SK-N-SH treated with all-trans-retinoic acid at 6 μM for 48 hours (cell line): ENCODE results near the gene CARD10.

ENCODE experiments used
- ATAC-seq: fragments of 200-7000 bp; cut with Tn5 transposase; 3 replicates; pipeline ENCODE4 v1.9.1; 2020; ENCODE audit warnings: mild to moderate bottlenecking, moderate library complexity
- ARNTL ChIP-seq: fragments of 450-650 bp; formaldehyde crosslinking; IDR thresholded peaks from 2 replicates; pipeline ENCODE4 v1.5.0; 2020; ENCODE audit warnings: low read depth, mild to moderate bottlenecking, moderate library complexity, borderline replicate concordance
- CSDC2 ChIP-seq: fragments of 250-450 bp; sonication (Bioruptor Pico); IDR thresholded peaks from 2 replicates; pipeline ENCODE4 v1.5.0; 2020; ENCODE audit warnings: mild to moderate bottlenecking, moderate library complexity
- ESRRG ChIP-seq: fragments of 250-450 bp; sonication (Bioruptor Pico); IDR thresholded peaks from 2 replicates; pipeline ENCODE4 v1.6.1; 2021; ENCODE audit warnings: mild to moderate bottlenecking
- GLIS3 ChIP-seq: fragments of 250-450 bp; sonication (Bioruptor Pico); IDR thresholded peaks from 2 replicates; pipeline ENCODE4 v1.5.0; 2020; ENCODE audit warnings: mild to moderate bottlenecking, moderate library complexity
- ISL1 ChIP-seq: fragments of 250-450 bp; sonication (Bioruptor Pico); IDR thresholded peaks from 2 replicates; pipeline ENCODE4 v2.1.2; 2022; ENCODE audit warnings: mild to moderate bottlenecking, moderate library complexity
- OSR1 ChIP-seq: fragments of 250-450 bp; sonication (Bioruptor Pico); IDR thresholded peaks from 2 replicates; pipeline ENCODE4 v1.8.0; 2022; ENCODE audit warnings: moderate library complexity, mild to moderate bottlenecking, inconsistent platforms
- PPARA ChIP-seq: fragments of 250-450 bp; sonication (Bioruptor Pico); IDR thresholded peaks from 2 replicates; pipeline ENCODE4 v1.5.0; 2020; ENCODE audit warnings: mild to moderate bottlenecking, borderline replicate concordance
- RARB ChIP-seq: fragments of 250-450 bp; sonication (Bioruptor Pico); IDR thresholded peaks from 2 replicates; pipeline ENCODE4 v1.8.0; 2021; ENCODE audit warnings: mild to moderate bottlenecking, moderate library complexity
- SNAI2 ChIP-seq: fragments of 250-450 bp; sonication (Bioruptor Pico); IDR thresholded peaks from 2 replicates; pipeline ENCODE4 v1.5.0; 2020; ENCODE audit warnings: mild to moderate bottlenecking, moderate library complexity
- TCF4 ChIP-seq: fragments of 250-450 bp; sonication (Bioruptor Pico); IDR thresholded peaks from 2 replicates; pipeline ENCODE4 v1.8.0; 2021; ENCODE audit warnings: mild to moderate bottlenecking, moderate library complexity, borderline replicate concordance
- TOX ChIP-seq: fragments of 250-450 bp; sonication (Bioruptor Pico); IDR thresholded peaks from 2 replicates; pipeline ENCODE4 v1.8.0; 2021; ENCODE audit warnings: mild to moderate bottlenecking, moderate library complexity, borderline replicate concordance
- ZC3H10 ChIP-seq: fragments of 250-450 bp; sonication (Bioruptor Pico); IDR thresholded peaks from 2 replicates; pipeline ENCODE4 v1.5.1; 2021; ENCODE audit warnings: mild to moderate bottlenecking, moderate library complexity
- ZFP3 ChIP-seq: fragments of 250-450 bp; sonication (Bioruptor Pico); IDR thresholded peaks from 2 replicates; pipeline ENCODE4 v1.5.0; 2020; ENCODE audit warnings: mild to moderate bottlenecking, moderate library complexity
- ZFP30 ChIP-seq: fragments of 450-650 bp; formaldehyde crosslinking; IDR thresholded peaks from 2 replicates; pipeline ENCODE4 v1.5.0; 2022; ENCODE audit warnings: mild to moderate bottlenecking, moderate library complexity
- ZNF565 ChIP-seq: fragments of 450-650 bp; formaldehyde crosslinking; conservative IDR thresholded peaks from 2 replicates; pipeline ENCODE4 v1.5.0; 2020; ENCODE audit warnings: low read depth, mild to moderate bottlenecking, moderate library complexity
- ZNF8 ChIP-seq: fragments of 450-650 bp; formaldehyde crosslinking; IDR thresholded peaks from 2 replicates; pipeline ENCODE4 v1.5.0; 2020; ENCODE audit warnings: mild to moderate bottlenecking, moderate library complexity
- TF ChIP-seq, protein P1 (sequence below): fragments of 250-450 bp; sonication (Bioruptor Pico); IDR thresholded peaks from 2 replicates; pipeline ENCODE4 v1.5.1; 2020; ENCODE audit warnings: low read depth, mild to moderate bottlenecking, moderate library complexity
- TF ChIP-seq, protein P2 (sequence below): fragments of 250-450 bp; sonication (Bioruptor Pico); IDR thresholded peaks from 2 replicates; pipeline ENCODE4 v1.8.0; 2021; ENCODE audit warnings: low read depth, mild to moderate bottlenecking, moderate library complexity, borderline replicate concordance
- TF ChIP-seq, protein P3 (sequence below): fragments of 250-450 bp; sonication (Bioruptor Pico); IDR thresholded peaks from 2 replicates; pipeline ENCODE4 v1.8.0; 2020; ENCODE audit warnings: mild to moderate bottlenecking, moderate library complexity, borderline replicate concordance
- TF ChIP-seq, protein P4 (sequence below): fragments of 250-450 bp; sonication (Bioruptor Pico); IDR thresholded peaks from 2 replicates; pipeline ENCODE4 v1.5.1; 2021; ENCODE audit warnings: mild to moderate bottlenecking, moderate library complexity
- TF ChIP-seq, protein P5 (sequence below): fragments of 250-450 bp; sonication (Bioruptor Pico); IDR thresholded peaks from 2 replicates; pipeline ENCODE4 v1.5.0; 2020; ENCODE audit warnings: mild to moderate bottlenecking, moderate library complexity

Gene CARD10

GRCh38 chr22:37496651-37497050 is 22.6 kb downstream of the CARD10 start:
- no peak for TF ChIP-seq ZC3H10 (CRISPR knock-in tag)
- TF ChIP-seq, all 23 proteins: peak for 0
- peak; percentile 78 for ATAC-seq

DNA sequence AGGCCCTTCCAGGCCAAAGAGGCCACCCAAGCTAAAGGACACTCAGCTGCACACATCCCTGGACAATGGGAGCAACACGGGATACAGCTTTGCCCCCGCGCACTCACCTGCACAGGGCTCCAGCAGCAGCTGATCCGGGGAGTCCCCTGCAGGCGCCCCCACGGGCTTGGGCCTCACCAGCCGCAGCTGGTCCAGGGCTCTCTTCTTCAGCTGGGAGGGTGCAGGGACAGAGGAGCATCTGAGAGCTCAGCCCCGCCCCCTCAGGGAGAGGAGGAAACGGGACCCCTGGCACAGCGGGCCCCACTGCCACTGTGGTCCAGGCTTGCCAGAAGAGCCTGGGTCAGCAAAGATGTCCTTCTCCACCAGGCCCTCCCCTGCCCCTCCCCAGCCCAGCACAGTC is 25.2 kb downstream of the CARD10 start:
- no peak for ATAC-seq
- no peak for TF ChIP-seq PPARA
- no peak for TF ChIP-seq ZFP3 (CRISPR knock-in tag)
- TF ChIP-seq, protein P1, sequence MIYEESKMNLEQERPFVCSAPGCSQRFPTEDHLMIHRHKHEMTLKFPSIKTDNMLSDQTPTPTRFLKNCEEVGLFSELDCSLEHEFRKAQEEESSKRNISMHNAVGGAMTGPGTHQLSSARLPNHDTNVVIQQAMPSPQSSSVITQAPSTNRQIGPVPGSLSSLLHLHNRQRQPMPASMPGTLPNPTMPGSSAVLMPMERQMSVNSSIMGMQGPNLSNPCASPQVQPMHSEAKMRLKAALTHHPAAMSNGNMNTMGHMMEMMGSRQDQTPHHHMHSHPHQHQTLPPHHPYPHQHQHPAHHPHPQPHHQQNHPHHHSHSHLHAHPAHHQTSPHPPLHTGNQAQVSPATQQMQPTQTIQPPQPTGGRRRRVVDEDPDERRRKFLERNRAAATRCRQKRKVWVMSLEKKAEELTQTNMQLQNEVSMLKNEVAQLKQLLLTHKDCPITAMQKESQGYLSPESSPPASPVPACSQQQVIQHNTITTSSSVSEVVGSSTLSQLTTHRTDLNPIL (CRISPR knock-in tag) = no peak
- TF ChIP-seq OSR1 = no peak
- TF ChIP-seq, protein P2, sequence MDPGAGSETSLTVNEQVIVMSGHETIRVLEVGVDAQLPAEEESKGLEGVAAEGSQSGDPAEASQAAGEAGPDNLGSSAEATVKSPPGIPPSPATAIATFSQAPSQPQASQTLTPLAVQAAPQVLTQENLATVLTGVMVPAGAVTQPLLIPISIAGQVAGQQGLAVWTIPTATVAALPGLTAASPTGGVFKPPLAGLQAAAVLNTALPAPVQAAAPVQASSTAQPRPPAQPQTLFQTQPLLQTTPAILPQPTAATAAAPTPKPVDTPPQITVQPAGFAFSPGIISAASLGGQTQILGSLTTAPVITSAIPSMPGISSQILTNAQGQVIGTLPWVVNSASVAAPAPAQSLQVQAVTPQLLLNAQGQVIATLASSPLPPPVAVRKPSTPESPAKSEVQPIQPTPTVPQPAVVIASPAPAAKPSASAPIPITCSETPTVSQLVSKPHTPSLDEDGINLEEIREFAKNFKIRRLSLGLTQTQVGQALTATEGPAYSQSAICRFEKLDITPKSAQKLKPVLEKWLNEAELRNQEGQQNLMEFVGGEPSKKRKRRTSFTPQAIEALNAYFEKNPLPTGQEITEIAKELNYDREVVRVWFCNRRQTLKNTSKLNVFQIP (CRISPR knock-in tag) = no peak
- TF ChIP-seq, protein P3, sequence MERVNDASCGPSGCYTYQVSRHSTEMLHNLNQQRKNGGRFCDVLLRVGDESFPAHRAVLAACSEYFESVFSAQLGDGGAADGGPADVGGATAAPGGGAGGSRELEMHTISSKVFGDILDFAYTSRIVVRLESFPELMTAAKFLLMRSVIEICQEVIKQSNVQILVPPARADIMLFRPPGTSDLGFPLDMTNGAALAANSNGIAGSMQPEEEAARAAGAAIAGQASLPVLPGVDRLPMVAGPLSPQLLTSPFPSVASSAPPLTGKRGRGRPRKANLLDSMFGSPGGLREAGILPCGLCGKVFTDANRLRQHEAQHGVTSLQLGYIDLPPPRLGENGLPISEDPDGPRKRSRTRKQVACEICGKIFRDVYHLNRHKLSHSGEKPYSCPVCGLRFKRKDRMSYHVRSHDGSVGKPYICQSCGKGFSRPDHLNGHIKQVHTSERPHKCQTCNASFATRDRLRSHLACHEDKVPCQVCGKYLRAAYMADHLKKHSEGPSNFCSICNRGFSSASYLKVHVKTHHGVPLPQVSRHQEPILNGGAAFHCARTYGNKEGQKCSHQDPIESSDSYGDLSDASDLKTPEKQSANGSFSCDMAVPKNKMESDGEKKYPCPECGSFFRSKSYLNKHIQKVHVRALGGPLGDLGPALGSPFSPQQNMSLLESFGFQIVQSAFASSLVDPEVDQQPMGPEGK (CRISPR knock-in tag) = no peak
- no peak for TF ChIP-seq TOX (CRISPR knock-in tag)
- no peak for TF ChIP-seq SNAI2 (CRISPR knock-in tag)
- no peak for TF ChIP-seq TCF4
- no peak for TF ChIP-seq CSDC2 (CRISPR knock-in tag)
- TF ChIP-seq ZFP30 (CRISPR knock-in tag) = no peak
- no peak for TF ChIP-seq ZNF8 (CRISPR knock-in tag)

GRCh38 chr22:37492428-37493344 is 26.5 kb downstream of the CARD10 start:
- TF ChIP-seq ZNF565 (CRISPR knock-in tag) (no peak), TOX (CRISPR knock-in tag) (no peak), ISL1 (no peak), CSDC2 (CRISPR knock-in tag) (no peak), ZFP3 (CRISPR knock-in tag) (no peak), OSR1 (no peak), ARNTL (CRISPR knock-in tag) (no peak), RARB (CRISPR knock-in tag) (no peak), ESRRG (CRISPR knock-in tag) (no peak), GLIS3 (CRISPR knock-in tag) (no peak), PPARA (no peak), ZFP30 (CRISPR knock-in tag) (no peak), ZNF8 (CRISPR knock-in tag) (no peak), TCF4 (no peak), ZC3H10 (CRISPR knock-in tag) (no peak)
- TF ChIP-seq, protein P4, sequence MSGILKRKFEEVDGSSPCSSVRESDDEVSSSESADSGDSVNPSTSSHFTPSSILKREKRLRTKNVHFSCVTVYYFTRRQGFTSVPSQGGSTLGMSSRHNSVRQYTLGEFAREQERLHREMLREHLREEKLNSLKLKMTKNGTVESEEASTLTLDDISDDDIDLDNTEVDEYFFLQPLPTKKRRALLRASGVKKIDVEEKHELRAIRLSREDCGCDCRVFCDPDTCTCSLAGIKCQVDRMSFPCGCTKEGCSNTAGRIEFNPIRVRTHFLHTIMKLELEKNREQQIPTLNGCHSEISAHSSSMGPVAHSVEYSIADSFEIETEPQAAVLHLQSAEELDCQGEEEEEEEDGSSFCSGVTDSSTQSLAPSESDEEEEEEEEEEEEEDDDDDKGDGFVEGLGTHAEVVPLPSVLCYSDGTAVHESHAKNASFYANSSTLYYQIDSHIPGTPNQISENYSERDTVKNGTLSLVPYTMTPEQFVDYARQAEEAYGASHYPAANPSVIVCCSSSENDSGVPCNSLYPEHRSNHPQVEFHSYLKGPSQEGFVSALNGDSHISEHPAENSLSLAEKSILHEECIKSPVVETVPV (CRISPR knock-in tag) = no peak
- TF ChIP-seq, protein P3 (CRISPR knock-in tag) = no peak
- TF ChIP-seq, protein P5, sequence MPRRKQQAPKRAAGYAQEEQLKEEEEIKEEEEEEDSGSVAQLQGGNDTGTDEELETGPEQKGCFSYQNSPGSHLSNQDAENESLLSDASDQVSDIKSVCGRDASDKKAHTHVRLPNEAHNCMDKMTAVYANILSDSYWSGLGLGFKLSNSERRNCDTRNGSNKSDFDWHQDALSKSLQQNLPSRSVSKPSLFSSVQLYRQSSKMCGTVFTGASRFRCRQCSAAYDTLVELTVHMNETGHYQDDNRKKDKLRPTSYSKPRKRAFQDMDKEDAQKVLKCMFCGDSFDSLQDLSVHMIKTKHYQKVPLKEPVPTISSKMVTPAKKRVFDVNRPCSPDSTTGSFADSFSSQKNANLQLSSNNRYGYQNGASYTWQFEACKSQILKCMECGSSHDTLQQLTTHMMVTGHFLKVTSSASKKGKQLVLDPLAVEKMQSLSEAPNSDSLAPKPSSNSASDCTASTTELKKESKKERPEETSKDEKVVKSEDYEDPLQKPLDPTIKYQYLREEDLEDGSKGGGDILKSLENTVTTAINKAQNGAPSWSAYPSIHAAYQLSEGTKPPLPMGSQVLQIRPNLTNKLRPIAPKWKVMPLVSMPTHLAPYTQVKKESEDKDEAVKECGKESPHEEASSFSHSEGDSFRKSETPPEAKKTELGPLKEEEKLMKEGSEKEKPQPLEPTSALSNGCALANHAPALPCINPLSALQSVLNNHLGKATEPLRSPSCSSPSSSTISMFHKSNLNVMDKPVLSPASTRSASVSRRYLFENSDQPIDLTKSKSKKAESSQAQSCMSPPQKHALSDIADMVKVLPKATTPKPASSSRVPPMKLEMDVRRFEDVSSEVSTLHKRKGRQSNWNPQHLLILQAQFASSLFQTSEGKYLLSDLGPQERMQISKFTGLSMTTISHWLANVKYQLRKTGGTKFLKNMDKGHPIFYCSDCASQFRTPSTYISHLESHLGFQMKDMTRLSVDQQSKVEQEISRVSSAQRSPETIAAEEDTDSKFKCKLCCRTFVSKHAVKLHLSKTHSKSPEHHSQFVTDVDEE (CRISPR knock-in tag) = no peak
- peak; percentile 11; the same call in 1 of the 3 replicates for ATAC-seq
